HCT116 (cell line): ENCODE results near the gene CAMKMT. TPM values are rescaled to one million over a fixed set of nuclear protein-coding genes. Genes with fewer than 3 reads are reported as not detected.

Experiments used
- ATAC-seq: fragments of 200-7000 bp; cut with Tn5 transposase; 2 replicates; pipeline ENCODE4 v1.9.1; 2020; ENCODE audit warnings: mild to moderate bottlenecking, moderate library complexity
- BruUV-seq: library from RNA; stranded (reverse); fragments of 400-500 nt; replicated peaks from 2 replicates; lab custom pipeline; 2021; lab: Mats Ljungman, UMichigan
- CTCF ChIA-PET: fragments of 300-600 bp; sonication (Branson Sonifier 250); formaldehyde crosslinking; loops from one replicate; lab custom pipeline; 2021; ENCODE audit warnings: antibody characterized with exemption; lab: Charles Lee
- POLR2A ChIA-PET: fragments of 300-600, 350-600 bp; sonication (Branson Sonifier 250); formaldehyde crosslinking; loops from one replicate; lab custom pipeline; 2021; ENCODE audit warnings: antibody characterized with exemption; lab: Charles Lee
- RAD21 ChIA-PET, 2 experiments: fragments of 300-600 bp; sonication (Branson Sonifier 250); formaldehyde crosslinking; loops; one replicate each; lab custom pipeline; 2023; ENCODE audit warnings: low total read pairs in 2 of 2; ENCODE audit not compliant: uncharacterized antibody in 2 of 2, unreplicated experiment in 2 of 2, low non-redundant PET in 1 of 2; lab: Charles Lee
- DNase-seq: peaks from one replicate; pipeline ENCODE4 v3.0.0-alpha.2; 2010; ENCODE audit warnings: low read depth, low spot score
- H2AFZ ChIP-seq: fragments of 200-600 bp; shearing (Covaris generic), sonication (generic); 2 replicates; pipeline ENCODE4 v1.6.1; 2017; ENCODE audit warnings: low read depth, mixed run types, mixed read lengths, antibody characterized with exemption, low read length; ENCODE audit not compliant: poor library complexity, severe bottlenecking
- H3K27ac ChIP-seq: 2 replicates; pipeline ENCODE4 v1.5.1; 2012; ENCODE audit warnings: low read depth, low read length
- H3K27me3 ChIP-seq: fragments of 200-600 bp; sonication (generic); 2 replicates; pipeline ENCODE4 v1.6.1; 2016; ENCODE audit warnings: mixed run types, low read length, mixed read lengths; ENCODE audit not compliant: insufficient read depth
- H3K36me3 ChIP-seq, 2 experiments: fragments of 200-500 bp in 1 of 2; fragments of 200-600 bp in 1 of 2; sonication (Bioruptor generic) in 1 of 2; sonication (generic) in 1 of 2; 2 replicates each; pipeline versions ENCODE4 v1.5.1 to v1.6.1; 2014 to 2016; ENCODE audit warnings: low read length in 2 of 2, inconsistent platforms in 1 of 2, mixed read lengths in 1 of 2, mixed run types in 1 of 2; ENCODE audit not compliant: insufficient read depth in 2 of 2, control insufficient read depth in 1 of 2
- H3K4me1 ChIP-seq, 2 experiments: fragments of 200-600 bp in 1 of 2; sonication (generic) in 1 of 2; 2 replicates each; pipeline versions ENCODE4 v1.5.1 to v1.6.1; 2012 to 2017; ENCODE audit warnings: low read length in 2 of 2, inconsistent platforms in 1 of 2, mild to moderate bottlenecking in 1 of 2, mixed read lengths in 1 of 2, mixed run types in 1 of 2, moderate library complexity in 1 of 2; ENCODE audit not compliant: insufficient read depth in 2 of 2, control insufficient read depth in 1 of 2
- H3K4me2 ChIP-seq: fragments of 200-600 bp; sonication (generic); 2 replicates; pipeline ENCODE4 v1.6.1; 2017; ENCODE audit warnings: mixed run types, low read length, mixed read lengths
- H3K4me3 ChIP-seq, 2 experiments: fragments of 200-600 bp in 1 of 2; sonication (generic) in 1 of 2; replicated peaks in 1 of 2; 2 replicates each; pipeline ENCODE4 v1.5.1; 2011 to 2016; ENCODE audit warnings: low read length in 2 of 2, control low read depth in 1 of 2, low read depth in 1 of 2, mild to moderate bottlenecking in 1 of 2, mixed read lengths in 1 of 2, mixed run types in 1 of 2
- H3K79me2 ChIP-seq: fragments of 200-600 bp; sonication (generic); 2 replicates; pipeline ENCODE4 v1.6.1; 2017; ENCODE audit warnings: mild to moderate bottlenecking, mixed run types, low read length, moderate library complexity, mixed read lengths; ENCODE audit not compliant: insufficient read depth
- H3K9ac ChIP-seq: fragments of 200-600 bp; sonication (generic); 2 replicates; pipeline ENCODE4 v1.6.1; 2016; ENCODE audit warnings: low read length, mixed read lengths
- H3K9me2 ChIP-seq: fragments of 200-600 bp; sonication (generic), shearing (Covaris generic); 2 replicates; pipeline ENCODE4 v1.6.1; 2017; ENCODE audit warnings: mixed run types, mild to moderate bottlenecking, moderate library complexity; ENCODE audit not compliant: insufficient read depth
- H3K9me3 ChIP-seq, 2 experiments: fragments of 200-500 bp in 1 of 2; fragments of 200-600 bp in 1 of 2; sonication (Bioruptor generic) in 1 of 2; sonication (generic) in 1 of 2; 2 replicates each; pipeline ENCODE4 v1.6.1; 2014 to 2017; ENCODE audit warnings: low read length in 2 of 2, mixed read lengths in 2 of 2, inconsistent platforms in 1 of 2, low read depth in 1 of 2, mild to moderate bottlenecking in 1 of 2, mixed run types in 1 of 2, moderate library complexity in 1 of 2; ENCODE audit not compliant: control insufficient read depth in 1 of 2, insufficient read depth in 1 of 2
- H4K20me1 ChIP-seq: fragments of 200-600 bp; sonication (generic), shearing (Covaris generic); 2 replicates; pipeline ENCODE4 v1.6.1; 2017; ENCODE audit warnings: mixed run types, mild to moderate bottlenecking, moderate library complexity; ENCODE audit not compliant: insufficient read depth
- CBX3 ChIP-seq: IDR thresholded peaks from 2 replicates; pipeline ENCODE4 v1.6.1; 2012; ENCODE audit warnings: low read depth
- EGR1 ChIP-seq: IDR thresholded peaks from 2 replicates; pipeline ENCODE4 v1.6.1; 2012; ENCODE audit warnings: low read depth
- ELF1 ChIP-seq: IDR thresholded peaks from 2 replicates; pipeline ENCODE4 v1.6.1; 2012; ENCODE audit warnings: low read depth, borderline replicate concordance
- EZH2phosphoT487 ChIP-seq: fragments of 200-600 bp; IDR thresholded peaks from 2 replicates; pipeline ENCODE4 v1.6.1; 2018; ENCODE audit warnings: antibody characterized with exemption, borderline replicate concordance
- FOSL1 ChIP-seq: IDR thresholded peaks from 2 replicates; pipeline ENCODE4 v1.6.1; 2012; ENCODE audit warnings: low read depth
- JUND ChIP-seq: IDR thresholded peaks from 2 replicates; pipeline ENCODE4 v1.6.1; 2012
- POLR2A ChIP-seq: IDR thresholded peaks from 2 replicates; pipeline ENCODE4 v1.7.0; 2011; ENCODE audit warnings: borderline replicate concordance; ENCODE audit not compliant: insufficient read depth, insufficient read length; ENCODE audit errors: extremely low read depth
- SIN3A ChIP-seq: IDR thresholded peaks from 2 replicates; pipeline ENCODE4 v1.6.1; 2012; ENCODE audit warnings: low read depth
- SP1 ChIP-seq: IDR thresholded peaks from 2 replicates; pipeline ENCODE4 v1.6.1; 2012; ENCODE audit warnings: low read depth
- TCF7L2 ChIP-seq: IDR thresholded peaks from 2 replicates; pipeline ENCODE4 v1.7.0; 2011; ENCODE audit warnings: borderline replicate concordance, inconsistent platforms; ENCODE audit not compliant: insufficient read depth, insufficient read length; ENCODE audit errors: extremely low read depth
- ZBTB33 ChIP-seq: IDR thresholded peaks from 2 replicates; pipeline ENCODE4 v1.6.1; 2011; ENCODE audit warnings: mild to moderate bottlenecking, low read length, moderate library complexity; ENCODE audit not compliant: insufficient replicate concordance; ENCODE audit errors: extremely low read depth
- ZNF274 ChIP-seq: fragments of 200-500 bp; sonication (Bioruptor generic); IDR thresholded peaks from 2 replicates; pipeline ENCODE4 v1.6.1; 2014; ENCODE audit warnings: mild to moderate bottlenecking, low read depth, low read length, inconsistent platforms
- intact Hi-C: fragments of 100-400 bp; cut with micrococcal nuclease; formaldehyde crosslinking; loops from 2 replicates; pipeline ENCODE4 v1.10.0; 2022
- total RNA-seq: library from RNA; stranded (reverse); gene quantifications from one replicate; pipeline ENCODE4 v1.2.1, GENCODE V29; 2021; ENCODE audit not compliant: unreplicated experiment
- TF ChIP-seq, protein P1 (sequence below): IDR thresholded peaks from 2 replicates; pipeline ENCODE4 v1.6.1; 2012; ENCODE audit warnings: low read depth

The CAMKMT gene
- total RNA-seq, 1 experiment from 2014 or later: 10.6 TPM

DNA sequence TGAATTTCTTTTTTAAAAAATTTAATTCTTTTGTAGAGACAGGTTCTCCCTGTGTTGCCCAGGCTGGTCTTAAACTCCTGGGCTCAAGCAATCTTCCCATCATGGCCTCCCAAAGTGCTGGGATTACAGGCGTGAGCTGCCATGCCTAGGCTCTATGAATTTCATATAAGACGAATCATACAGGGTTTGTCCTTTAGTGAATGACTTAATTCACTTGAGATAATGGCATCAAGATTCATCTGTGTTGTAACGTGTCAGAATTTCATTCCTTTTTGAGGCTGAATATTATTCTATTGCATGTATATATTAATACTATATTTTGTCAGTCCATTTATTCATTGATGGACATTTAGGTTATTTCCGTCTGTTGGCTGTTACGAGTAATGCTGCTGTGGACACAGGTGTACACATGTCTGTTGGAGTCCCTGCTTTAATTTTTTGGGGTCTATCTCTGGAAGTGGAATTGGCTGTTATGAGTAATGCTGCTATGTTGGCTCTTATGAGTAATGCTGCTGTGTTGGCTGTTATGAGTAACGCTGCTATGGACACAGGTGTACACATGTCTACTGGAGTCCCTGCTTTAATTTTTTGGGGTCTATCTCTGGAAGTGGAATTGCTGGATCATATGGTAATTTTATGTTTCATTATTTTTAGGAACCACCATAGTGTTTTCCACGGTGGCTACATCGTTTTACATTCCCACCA is 210.6 kb downstream of the CAMKMT start:
- no TSS peak for BruUV-seq
- DNase-seq: no peak

GRCh38 chr2:44573996-44574395 is 212.2 kb downstream of the CAMKMT start:
- ATAC-seq (no peak), DNase-seq (no peak)
- Histone ChIP-seq H2AFZ (no peak overlapping the region), H3K27me3 (no peaks in the 10 kb centered on the region), H3K9me2 (no peaks in the 10 kb centered on the region), H3K4me1 (peaks cover 0 to 6% of the 10 kb centered on the region in 2 experiments; a peak in 1 of 4 replicates), H3K4me2 (no peak overlapping the region), H4K20me1 (no peaks in the 10 kb centered on the region), H3K36me3 (no peaks in the 10 kb centered on the region), H3K9me3 (no peaks in the 10 kb centered on the region), H3K79me2 (no peaks in the 10 kb centered on the region), H3K9ac (no peak overlapping the region), H3K27ac (no peak overlapping the region), H3K4me3 (no peak overlapping the region)
- ChIA-PET CTCF (no interaction called here), RAD21 (no interaction called here), POLR2A (no interaction called here)
- TF ChIP-seq ELF1 (no peak), SP1 (no peak), ZNF274 (no peak), ZBTB33 (no peak), POLR2A (no peak), CBX3 (no peak), SIN3A (no peak), TCF7L2 (no peak), EGR1 (no peak), EZH2phosphoT487 (no peak)
- TF ChIP-seq, protein P1, sequence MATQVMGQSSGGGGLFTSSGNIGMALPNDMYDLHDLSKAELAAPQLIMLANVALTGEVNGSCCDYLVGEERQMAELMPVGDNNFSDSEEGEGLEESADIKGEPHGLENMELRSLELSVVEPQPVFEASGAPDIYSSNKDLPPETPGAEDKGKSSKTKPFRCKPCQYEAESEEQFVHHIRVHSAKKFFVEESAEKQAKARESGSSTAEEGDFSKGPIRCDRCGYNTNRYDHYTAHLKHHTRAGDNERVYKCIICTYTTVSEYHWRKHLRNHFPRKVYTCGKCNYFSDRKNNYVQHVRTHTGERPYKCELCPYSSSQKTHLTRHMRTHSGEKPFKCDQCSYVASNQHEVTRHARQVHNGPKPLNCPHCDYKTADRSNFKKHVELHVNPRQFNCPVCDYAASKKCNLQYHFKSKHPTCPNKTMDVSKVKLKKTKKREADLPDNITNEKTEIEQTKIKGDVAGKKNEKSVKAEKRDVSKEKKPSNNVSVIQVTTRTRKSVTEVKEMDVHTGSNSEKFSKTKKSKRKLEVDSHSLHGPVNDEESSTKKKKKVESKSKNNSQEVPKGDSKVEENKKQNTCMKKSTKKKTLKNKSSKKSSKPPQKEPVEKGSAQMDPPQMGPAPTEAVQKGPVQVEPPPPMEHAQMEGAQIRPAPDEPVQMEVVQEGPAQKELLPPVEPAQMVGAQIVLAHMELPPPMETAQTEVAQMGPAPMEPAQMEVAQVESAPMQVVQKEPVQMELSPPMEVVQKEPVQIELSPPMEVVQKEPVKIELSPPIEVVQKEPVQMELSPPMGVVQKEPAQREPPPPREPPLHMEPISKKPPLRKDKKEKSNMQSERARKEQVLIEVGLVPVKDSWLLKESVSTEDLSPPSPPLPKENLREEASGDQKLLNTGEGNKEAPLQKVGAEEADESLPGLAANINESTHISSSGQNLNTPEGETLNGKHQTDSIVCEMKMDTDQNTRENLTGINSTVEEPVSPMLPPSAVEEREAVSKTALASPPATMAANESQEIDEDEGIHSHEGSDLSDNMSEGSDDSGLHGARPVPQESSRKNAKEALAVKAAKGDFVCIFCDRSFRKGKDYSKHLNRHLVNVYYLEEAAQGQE: no peak
- BruUV-seq: no TSS peak
- intact Hi-C loops: no loop called here

More for the DNA sequence above, 210.6 kb downstream of the CAMKMT start:
- no peaks in the 10 kb centered on the region for H4K20me1 ChIP-seq
- no peaks in the 10 kb centered on the region for H3K27me3 ChIP-seq
- ChIA-PET POLR2A (no interaction called here), CTCF (no interaction called here), RAD21 (no interaction called here)
- H3K79me2 ChIP-seq: no peaks in the 10 kb centered on the region
- no peaks in the 10 kb centered on the region for H3K9me3 ChIP-seq
- intact Hi-C loops: no loop called here
- no peak overlapping the region for H3K9ac ChIP-seq
- no peaks in the 10 kb centered on the region for H3K9me2 ChIP-seq
- TF ChIP-seq SIN3A (no peak), JUND (peak; percentile 48; the same call in 1 of the 2 replicates), FOSL1 (peak; percentile 57; the same call in 1 of the 2 replicates)
- no peaks in the 10 kb centered on the region for H3K36me3 ChIP-seq
- no peak overlapping the region for H3K27ac ChIP-seq
- peaks cover 0 to 6% of the 10 kb centered on the region in 2 experiments; a peak in 1 of 4 replicates for H3K4me1 ChIP-seq
- H2AFZ ChIP-seq: no peak overlapping the region
- ATAC-seq: no peak
- H3K4me3 ChIP-seq: no peak overlapping the region
- H3K4me2 ChIP-seq: no peak overlapping the region
